Thyroid gland (tissue), 4 donors: ENCODE data around the gene DNAJC8.

Experiments used
- POLR2A ChIP-seq, 2 donors: fragments of 450-650 bp; IDR thresholded peaks; one replicate each; pipeline ENCODE4 v1.6.1; 2017; ENCODE audit warnings: antibody characterized with exemption in 2 of 2, mild to moderate bottlenecking in 2 of 2, moderate library complexity in 1 of 2
- TF ChIP-seq, protein P1 (sequence below), 6 experiments: fragments of 200-600 bp in 3 of 6; fragments of 450-650 bp in 3 of 6; sonication (generic) in 3 of 6; IDR thresholded peaks; one replicate each; pipeline ENCODE4 v1.5.1; 2016 to 2019; ENCODE audit warnings: antibody characterized with exemption in 6 of 6, mild to moderate bottlenecking in 2 of 6, inconsistent platforms in 1 of 6, moderate library complexity in 1 of 6

DNA sequence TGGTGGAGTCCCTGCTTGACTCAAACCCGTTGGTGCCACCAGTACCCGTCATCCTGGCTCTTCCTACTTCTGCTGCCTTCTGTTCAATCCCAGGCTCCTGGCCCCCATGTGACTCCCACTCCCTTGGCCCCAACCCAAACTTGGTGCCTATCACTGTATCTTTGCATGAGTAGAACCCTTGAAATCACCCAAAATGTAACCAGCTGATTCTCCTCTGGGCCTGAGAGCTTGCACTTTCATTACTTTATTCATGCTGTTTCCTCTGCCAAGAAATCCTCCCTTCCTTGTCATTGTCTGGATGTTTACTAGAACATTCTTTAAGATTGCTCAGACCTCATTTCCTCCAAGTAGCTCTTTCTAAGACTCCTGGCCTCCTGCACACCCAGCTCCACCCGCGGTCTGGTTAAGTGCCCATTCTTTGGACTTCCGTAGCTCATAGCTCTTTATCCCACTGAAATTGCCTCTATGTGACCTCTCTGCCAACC is 72.0 kb downstream of the DNAJC8 start:
- TF ChIP-seq, protein P1, sequence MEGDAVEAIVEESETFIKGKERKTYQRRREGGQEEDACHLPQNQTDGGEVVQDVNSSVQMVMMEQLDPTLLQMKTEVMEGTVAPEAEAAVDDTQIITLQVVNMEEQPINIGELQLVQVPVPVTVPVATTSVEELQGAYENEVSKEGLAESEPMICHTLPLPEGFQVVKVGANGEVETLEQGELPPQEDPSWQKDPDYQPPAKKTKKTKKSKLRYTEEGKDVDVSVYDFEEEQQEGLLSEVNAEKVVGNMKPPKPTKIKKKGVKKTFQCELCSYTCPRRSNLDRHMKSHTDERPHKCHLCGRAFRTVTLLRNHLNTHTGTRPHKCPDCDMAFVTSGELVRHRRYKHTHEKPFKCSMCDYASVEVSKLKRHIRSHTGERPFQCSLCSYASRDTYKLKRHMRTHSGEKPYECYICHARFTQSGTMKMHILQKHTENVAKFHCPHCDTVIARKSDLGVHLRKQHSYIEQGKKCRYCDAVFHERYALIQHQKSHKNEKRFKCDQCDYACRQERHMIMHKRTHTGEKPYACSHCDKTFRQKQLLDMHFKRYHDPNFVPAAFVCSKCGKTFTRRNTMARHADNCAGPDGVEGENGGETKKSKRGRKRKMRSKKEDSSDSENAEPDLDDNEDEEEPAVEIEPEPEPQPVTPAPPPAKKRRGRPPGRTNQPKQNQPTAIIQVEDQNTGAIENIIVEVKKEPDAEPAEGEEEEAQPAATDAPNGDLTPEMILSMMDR (IDR thresholded peaks at IDR 0.05) = no peak
- TF ChIP-seq POLR2A (IDR thresholded peaks at IDR 0.05) = no peak
